Activated naive CD8-positive, alpha-beta T cell treated with anti-CD3 and anti-CD28 coated beads, Interleukin-2, amount 50 U/mL, for 16 hours (primary cell): Measurements from ENCODE around the gene PGC.
"Not testable (repeated sequence)": the region's sequence is repeated elsewhere in the genome, so short reads cannot be mapped to it uniquely, and the experiment has no call there.

Source experiments
- DNase-seq: peaks from one replicate; pipeline ENCODE4 v3.0.0-alpha.2; 2020; ENCODE audit warnings: low read depth, low spot score

The PGC gene

GRCh38 chr6:41775293-41775882, 28.2 kb upstream of the PGC start:
- no peak for DNase-seq

- no peak for DNase-seq
Measured at GRCh38 chr6:41774841-41775240, 27.6 kb upstream of the PGC start.

- DNase-seq = no peak
Measured at GRCh38 chr6:41771058-41771983, 24.1 kb upstream of the PGC start.

- no peak for DNase-seq
Measured at GRCh38 chr6:41770381-41771057, 23.3 kb upstream of the PGC start.

- no peak for DNase-seq
Measured at GRCh38 chr6:41769376-41769775, 22.2 kb upstream of the PGC start.

GRCh38 chr6:41768545-41769308, 21.5 kb upstream of the PGC start:
- DNase-seq = no peak

GRCh38 chr6:41767112-41767833, 20.1 kb upstream of the PGC start:
- DNase-seq = no peak

- not testable (repeated sequence) for DNase-seq
Measured at GRCh38 chr6:41766043-41766664, 19.0 kb upstream of the PGC start.

- no peak for DNase-seq
Measured at GRCh38 chr6:41763470-41763869, 16.3 kb upstream of the PGC start.

GRCh38 chr6:41759905-41760579, 12.8 kb upstream of the PGC start:
- DNase-seq = no peak

GRCh38 chr6:41759106-41759904, 12.1 kb upstream of the PGC start:
- no peak for DNase-seq

GRCh38 chr6:41758641-41759035, 11.4 kb upstream of the PGC start:
- DNase-seq = no peak

- no peak for DNase-seq
Measured at GRCh38 chr6:41757931-41758640, 10.9 kb upstream of the PGC start.

GRCh38 chr6:41757271-41757670, 10.1 kb upstream of the PGC start:
- DNase-seq = no peak

GRCh38 chr6:41756354-41756753, 9.2 kb upstream of the PGC start:
- DNase-seq = no peak

GRCh38 chr6:41755895-41756294, 8.7 kb upstream of the PGC start:
- no peak for DNase-seq

- no peak for DNase-seq
Measured at GRCh38 chr6:41750374-41750773, 3.2 kb upstream of the PGC start.

- no peak for DNase-seq
Measured at GRCh38 chr6:41748542-41748941, 1.3 kb upstream of the PGC start.

- DNase-seq = no peak
Measured at GRCh38 chr6:41748102-41748477, 893 bp upstream of the PGC start.
